HG03135 (cell line): ENCODE measurements around the gene ZNF76.
"Not testable (repeated sequence)": the region's sequence is repeated elsewhere in the genome, so short reads cannot be mapped to it uniquely, and the experiment has no call there.

Experiments
- ATAC-seq: cut with Tn5 transposase; IDR thresholded peaks from one replicate; pipeline ENCODE4 v1.9.1; 2021; ENCODE audit warnings: mild to moderate bottlenecking, moderate library complexity; ENCODE audit not compliant: unreplicated experiment

The ZNF76 gene

DNA sequence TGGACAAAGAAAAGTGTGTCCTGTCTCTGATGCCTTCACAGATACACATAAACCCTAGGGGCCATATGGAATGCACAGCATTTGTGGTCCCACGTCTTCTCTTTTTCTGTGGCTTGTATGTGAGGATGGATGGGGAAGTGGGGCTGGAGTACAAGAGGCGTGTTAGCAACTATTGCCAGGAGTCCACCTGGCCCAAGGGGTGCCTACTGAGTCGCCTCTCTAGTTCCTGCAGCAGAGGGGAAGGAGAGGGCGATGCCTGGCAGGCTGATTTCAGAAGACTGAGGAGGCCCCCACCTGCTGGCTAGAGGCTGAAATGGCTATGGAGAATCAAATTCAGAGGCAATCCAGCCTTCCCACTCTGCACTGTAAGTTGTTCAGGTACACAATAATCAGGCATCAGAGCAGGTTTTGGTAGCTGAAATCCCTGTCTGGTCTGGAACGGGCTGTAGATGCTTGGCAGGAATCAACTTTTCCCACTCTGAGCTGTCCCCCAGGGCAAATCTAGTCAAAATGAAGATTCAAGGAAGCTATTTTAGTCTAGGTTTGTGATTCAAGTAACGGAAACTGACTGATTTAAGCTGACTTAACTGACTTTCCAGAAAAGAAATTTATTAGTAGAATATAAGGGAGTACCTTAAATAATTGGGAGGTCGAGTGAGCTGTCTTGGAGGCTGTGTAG is 68.0 kb downstream of the ZNF76 start:
- no peak for ATAC-seq

DNA sequence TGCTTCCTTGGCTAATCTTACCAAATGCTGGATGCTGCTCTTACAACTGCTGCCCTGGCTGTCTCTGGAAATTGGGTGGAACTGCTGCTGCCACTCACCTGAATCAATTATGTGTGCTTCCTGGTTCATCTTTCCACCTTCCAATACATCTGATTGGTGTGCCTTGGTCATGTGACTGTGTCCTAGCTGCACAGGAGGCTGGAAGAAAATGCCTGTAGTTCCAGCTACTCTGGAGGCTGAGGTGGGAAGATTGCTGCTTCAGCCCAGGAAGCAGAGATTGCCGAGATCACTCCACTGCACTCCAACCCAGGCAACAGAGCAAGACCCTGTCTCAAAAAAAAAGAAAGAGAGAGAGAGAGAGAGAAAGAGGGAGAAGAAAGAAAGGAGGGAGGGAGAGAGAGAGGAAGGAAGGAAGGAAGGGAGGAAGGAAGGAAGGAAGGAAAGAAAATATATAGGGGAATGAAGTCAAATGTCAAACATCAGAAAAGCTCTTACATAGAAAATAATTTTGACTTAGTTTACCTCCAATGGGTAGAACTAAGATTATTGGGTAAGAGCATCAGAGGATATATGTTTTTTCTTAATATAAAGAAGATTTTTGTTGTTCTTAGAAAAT is 68.7 kb downstream of the ZNF76 start:
- no peak for ATAC-seq

DNA sequence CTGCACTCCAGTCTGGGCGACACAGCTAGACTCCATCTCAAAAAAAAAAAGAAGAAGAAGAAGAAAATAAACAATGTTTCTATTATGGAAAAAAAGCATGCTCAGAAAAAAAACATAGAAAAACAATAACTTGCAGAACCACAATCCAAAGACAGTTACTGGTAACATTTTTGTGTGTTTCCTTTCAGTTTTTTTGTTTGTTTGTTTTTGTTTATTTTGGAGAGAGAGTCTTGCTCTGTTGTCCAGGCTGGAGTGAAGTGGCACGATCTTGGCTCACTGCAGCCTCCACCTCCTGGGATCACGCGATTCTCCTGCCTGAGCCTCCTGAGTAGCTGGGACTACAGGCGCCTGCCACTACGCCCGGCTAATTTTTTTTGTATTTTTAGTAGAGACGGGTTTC is 69.4 kb downstream of the ZNF76 start:
- ATAC-seq, result not testable (repeated sequence)

DNA sequence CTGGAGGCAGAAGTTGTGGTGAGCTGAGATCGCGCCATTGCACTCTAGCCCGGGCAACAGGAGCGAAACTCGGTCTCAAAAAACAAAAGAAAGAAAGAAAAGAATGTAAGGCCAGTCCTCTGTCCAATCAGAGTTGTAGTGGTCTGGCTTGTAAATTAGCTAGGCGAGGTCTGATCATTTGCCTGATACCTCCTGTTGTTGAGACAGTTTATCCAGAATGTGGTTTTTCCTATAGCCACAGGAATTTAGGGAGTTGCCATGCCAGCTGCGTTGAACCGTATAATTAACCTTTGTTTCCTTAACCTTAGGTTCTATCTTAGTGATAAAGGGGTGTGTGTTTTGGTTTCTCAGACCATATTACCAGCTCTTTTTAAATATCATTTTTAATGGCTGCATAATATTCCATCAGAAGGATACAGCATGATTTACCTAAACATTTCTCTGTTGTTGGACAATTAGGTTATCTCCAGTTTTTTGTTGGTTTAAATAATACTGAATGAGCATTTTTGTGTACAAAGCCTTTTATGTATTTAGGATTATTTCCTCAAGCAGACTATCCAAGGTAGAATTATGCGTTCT is 71.1 kb downstream of the ZNF76 start:
- no peak for ATAC-seq

GRCh38 chr6:35332074-35332887 is 72.7 kb downstream of the ZNF76 start:
- not testable (repeated sequence) for ATAC-seq

GRCh38 chr6:35341557-35341956 is 82.0 kb downstream of the ZNF76 start:
- ATAC-seq, result no peak

GRCh38 chr6:35342258-35343091 is 82.9 kb downstream of the ZNF76 start, which contains the start of gene PPARD:
Gene PPARD, plus strand, starts transcription at chr6:35342558. Its CDS starts 68,530 bp downstream, at chr6:35411088.
- peak; percentile 98 for ATAC-seq

DNA sequence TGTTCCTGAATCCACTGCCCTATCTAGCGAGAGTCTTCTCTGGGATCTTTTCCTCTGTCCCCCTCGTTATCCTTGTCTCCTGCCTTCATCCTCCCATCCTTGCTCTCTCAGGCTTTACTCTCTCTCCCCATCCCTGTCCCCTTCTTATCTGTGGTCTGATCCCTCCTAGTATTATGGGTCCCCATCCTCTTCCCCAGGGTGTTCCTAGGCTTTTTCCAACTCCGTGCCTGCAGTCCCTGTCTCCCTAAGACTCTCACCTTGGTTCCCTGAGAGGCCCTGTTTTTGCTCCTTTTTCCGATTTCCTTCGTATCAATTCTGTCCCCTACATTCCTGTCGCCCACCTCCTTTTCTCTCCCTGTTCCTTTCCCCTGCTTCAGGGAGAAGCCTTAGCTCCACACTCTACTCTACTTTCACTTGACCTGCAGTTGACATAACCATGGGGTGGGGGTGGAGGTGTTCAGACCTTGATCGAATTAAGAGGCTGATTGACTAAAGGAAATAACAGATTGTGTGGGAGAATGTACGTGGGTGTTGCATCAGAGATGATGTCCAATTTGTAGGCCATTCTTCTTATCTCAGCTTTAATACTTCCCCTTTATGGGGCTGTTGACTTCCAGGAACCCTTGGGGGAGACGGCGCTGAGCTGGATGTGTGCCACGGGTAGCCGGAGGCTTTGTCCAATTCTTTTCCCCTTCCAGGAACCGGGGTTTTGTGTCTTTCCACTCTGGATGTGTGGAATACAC is 83.7 kb downstream of the ZNF76 start:
- ATAC-seq, result no peak

DNA sequence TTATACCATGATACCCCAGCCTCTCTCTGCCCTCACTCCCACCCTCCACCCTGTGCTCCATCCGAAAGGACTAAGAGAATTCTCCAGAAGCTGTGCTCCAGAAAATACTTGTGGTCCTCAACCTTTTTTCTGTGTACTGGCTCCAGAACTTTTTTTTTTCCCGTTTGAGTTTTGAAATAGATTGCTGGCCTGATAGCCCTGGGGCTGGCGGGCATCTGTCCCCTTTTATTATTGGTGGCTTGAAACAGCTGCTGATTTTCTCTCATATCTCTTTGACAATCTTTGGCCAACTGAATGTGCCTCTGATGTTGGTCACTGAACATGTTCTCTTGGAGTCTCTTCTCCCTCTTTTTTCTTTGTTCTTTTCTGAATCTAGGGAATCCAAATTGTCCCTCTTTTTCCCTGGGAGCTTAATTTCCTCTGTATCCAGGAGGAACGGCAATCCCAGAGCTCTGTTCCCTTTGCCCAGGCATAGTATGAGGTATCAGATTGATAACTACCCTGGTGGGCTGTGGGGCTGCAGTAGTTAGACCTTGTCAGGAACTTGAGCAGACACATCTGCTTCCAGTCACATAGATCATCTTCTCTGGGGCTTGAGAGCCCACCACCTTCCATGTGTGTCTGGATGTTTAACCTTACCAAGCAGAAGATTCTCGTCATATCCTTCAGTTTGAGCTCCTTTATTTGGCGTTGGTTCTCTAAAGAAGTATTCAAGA is 84.5 kb downstream of the ZNF76 start:
- ATAC-seq, result no peak
